ENCODE data around the gene PPDPF.
A peak's percentile ranks its signal among the peaks of the same experiment; 100 is the strongest.

Gene PPDPF

DNA sequence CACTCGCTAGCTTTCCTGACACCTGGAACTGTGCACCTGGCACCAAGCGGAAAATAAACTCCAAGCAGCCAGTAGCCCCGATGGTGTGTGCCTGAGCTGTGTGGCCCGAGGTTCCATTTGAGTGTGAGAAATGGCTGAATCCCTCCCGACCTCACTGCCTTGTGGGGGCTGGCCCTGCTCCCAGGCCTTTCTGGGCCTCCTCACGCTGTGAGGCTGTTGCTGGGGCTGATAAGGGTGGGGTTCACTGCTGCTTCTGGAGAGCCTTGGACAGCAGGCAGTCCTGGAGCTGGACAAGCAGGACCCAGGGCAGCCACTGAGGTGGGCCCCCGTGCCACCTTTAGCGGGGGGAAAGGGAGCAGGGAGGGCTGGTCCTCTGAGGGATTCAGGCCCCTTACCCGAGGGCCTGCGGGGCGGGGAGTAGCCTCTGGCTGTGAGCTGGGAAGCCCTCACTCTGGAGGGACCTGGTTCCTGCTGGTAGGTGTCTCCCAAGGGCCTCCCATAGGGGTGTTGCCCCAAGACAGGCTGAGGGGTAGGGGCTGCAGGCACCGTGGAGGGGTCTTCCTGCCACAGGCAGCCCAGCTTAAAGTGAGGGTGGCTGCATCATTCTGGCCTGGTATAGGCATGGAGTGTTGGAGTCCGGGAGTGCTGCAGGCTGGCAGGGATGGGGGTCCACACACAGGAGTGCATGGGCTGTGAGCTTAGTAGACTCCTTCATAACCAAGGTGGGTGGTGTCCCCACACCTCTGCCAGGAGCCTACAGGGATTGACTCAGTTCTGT is 1.7 kb downstream of the PPDPF start:
- no peak for DNase-seq (ENCODE audit: low spot score)

DNA sequence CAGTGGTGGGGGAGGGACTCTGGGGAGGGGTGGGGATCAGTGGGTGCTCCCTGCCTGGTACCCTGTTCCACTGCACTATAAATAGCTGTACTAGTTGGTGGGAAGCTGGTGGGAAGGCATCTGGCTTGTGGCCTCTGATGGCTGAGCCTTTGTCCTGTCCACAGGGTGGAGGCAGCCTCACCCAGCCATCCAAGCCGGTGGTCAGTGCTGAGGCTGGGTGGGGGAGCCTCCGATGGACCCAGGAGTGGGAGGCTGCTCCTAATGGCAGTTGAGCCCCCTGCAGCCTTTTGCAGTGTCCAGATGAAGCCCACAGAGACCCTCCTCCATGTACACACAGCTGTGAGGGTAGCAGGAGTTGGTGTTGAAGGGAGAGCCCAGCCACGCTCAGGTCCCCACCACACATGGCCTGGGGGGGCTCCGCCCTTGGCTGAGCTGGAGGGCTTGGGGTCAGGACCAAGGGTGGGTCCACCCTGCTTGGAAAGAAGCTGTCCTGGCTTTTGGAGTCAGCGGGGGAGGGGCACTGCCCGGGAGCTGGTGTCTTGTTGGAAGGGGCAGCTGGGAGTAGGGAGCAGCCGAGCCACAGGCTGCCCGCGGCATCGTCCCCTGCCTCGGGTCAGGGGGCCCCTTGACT is 2.5 kb downstream of the PPDPF start:
- DNase-seq (ENCODE audit: low spot score): no peak

DNA sequence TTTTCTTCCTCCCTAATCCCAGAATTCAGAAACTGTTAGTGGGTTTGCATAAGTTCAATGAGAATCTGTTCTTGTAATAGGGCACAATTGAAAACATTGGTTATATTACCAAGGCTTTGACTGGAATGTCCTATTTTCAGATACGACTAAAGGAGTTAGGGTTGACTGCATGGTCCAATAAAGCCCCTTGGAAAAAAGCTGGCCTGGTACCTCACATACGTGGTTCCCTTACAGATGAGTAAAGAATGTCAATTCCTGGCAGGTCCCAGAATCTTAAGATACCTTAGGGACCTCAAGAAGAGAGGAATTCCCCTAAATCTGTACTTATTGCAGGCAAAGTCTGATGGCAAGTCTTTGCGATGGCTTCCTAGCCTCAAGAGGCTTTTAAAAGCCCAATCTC is 4.6 kb downstream of the PPDPF start:
- no peak for DNase-seq (ENCODE audit: low spot score)

DNA sequence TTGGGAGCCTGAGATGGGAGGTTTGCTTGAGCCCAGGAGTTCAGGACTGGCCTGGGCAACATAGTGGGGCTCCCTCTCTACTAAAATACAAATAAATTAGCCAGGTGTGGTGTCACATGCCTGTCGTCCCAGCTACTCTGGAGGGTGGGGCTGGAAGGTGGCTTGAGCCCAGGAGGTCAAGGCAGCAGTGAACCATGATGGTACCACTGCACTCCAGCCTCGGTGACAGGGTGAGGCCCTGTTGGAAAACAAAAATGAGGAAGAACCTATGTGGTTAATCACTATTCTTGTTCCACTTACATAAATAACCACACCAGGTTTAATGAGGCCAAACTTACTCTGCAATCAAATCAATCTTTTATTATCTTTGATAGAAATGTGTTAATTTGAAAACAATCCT is 5.4 kb downstream of the PPDPF start:
- DNase-seq (ENCODE audit: low spot score): no peak

DNA sequence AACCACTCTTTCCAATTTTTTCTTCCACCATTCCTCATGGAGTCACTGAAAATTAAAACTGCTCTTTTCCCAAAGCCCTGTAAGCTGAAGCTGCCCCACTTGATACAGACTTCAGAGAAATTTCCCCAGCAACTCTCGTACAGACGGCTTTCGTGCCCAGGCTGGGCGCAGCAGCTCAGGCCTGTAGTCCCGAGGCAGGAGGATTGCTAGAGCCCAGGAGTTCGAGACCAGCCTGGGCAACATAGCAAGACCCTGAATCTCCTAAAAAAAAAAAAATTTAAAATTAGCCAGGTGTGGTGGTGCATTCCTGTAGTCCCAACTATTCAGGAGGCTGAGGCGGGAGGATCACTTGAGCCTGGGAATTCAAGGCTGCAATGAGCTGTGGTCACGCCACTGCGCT is 6.6 kb downstream of the PPDPF start:
- no peak for DNase-seq (ENCODE audit: low spot score)

DNA sequence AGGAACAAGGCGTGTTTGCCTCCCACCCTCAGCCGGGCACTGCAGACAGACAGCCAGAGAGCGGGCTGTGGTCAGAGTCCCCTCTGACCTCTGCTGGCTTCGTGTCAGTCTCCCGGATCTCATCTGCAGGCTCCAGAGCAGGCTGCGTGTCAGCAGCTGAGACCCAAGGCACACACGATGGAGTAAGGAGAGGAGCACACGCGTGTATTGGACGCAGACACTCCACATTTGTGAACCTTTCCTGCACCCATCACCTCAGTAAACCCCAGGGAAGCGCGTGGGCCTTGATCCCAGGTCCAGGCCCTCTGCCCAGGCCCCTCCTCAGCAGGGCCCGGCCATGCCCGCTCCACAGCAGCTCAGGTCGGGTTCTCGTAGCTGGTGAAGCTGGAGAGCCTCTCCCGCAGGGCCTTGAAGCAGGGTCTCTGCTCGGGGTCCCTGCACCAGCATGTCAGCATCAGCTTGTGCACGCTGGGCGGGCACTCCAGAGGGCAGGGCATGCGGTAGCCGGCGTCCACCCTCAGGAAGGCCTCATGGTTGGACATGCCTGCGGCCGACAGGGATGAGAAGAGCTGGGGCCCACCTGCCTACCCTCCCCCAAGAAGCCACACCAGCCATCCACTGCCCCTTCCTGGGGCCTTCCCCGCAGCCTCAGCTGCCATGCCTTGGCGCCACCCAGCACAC is 8.8 kb downstream of the PPDPF start:
- DNase-seq (ENCODE audit: low spot score): no peak

DNA sequence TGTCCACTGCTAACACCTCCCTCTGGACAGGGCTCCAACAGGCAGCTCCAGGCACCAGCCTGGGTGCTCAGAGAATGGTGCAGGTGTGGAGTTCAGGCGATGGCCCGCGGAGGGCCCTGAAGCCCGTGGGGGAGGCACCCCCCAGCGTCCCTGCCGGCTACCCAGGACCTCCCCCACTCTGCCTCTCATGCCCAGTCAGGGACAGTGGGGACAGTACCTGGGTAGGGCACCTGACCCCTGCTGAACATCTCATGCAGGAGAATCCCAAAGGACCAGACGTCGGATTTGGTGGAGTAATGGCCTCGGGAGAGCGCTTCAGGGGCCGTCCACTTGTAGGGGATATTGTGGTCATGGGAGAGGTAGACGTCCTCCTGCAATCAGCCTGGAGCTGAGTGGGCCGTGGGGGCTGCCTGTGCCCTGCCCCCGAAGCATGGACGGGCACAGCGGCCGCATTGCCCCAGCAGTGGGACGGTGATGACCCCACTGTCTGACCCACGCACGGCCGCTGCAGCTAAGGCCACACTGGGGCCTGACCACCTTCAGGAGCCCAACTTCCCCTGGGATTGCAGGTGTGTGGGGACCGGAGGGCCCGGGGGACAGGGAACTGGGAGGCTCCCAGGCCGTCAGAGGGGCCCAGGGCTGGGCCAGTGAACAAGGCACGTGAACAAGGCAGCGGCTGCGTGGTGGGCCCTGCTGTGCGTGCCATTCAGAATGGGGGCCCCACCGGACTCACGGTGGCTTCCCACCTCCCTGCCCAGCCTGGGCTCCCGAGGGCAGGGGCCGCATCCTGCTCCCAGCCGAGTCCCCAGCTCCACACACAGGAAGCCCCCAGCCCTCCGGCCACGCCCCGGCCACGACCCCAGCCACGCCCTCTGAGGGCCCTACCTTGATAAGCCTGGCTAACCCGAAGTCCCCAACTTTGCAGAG is 9.6 kb downstream of the PPDPF start:
- DNase-seq (ENCODE audit: low spot score): no peak

DNA sequence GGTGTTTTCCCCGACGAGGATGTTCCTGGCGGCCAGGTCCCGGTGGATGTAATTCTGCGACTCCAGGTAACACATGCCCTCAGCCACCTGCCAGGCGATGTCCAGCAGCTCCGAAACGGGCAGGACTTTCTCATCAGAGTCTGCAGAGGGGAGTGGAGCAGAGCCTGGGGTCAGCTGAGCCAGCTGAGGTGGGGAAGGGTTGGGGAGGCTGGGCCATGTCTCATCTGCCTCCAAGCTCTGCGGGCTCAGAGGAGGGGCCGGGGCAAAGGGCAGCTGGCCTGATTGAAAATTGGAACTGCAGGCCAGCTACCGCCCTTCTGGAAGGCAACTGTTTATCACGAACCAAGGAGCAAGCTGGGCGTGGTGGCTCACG is 10.2 kb downstream of the PPDPF start:
- DNase-seq (ENCODE audit: low spot score): no peak

DNA sequence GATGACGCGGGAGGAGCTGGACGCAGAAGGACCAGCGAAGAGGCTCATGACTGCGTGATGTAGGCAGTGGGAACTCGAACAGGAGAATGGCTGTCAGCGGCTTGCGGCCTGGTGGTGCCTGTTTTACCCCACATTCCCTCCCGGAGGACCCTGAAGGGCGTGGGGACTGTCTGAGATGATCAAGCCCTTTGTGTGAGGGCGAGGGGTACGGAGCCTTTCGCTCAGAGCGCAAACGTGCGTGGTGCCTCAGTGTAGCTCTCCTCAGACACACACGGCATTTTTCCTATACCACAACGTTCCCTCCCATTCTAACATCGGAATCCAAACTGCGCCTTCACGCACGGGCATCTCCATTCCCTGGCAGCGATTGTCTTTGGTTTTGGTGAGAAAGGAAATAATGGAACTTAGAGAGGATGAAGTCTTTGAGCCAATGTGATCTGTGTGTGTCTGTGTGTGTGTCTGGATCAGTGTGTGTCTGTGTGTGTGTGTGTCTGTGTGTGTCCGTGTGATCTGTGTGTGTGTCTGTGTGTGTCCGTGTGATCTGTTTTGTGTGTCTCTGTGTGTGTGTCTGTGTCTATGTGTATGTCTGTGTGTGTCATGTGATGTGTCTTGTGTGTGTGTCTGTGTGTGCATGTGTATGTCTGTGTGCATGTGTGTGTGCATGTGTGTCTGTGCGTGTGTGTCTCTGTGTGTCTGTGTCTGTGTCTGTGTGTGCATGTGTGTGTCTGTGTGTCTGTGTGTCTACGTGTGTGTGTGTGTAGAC is 11.3 kb downstream of the PPDPF start:
- DNase-seq (ENCODE audit: low spot score): no peak

DNA sequence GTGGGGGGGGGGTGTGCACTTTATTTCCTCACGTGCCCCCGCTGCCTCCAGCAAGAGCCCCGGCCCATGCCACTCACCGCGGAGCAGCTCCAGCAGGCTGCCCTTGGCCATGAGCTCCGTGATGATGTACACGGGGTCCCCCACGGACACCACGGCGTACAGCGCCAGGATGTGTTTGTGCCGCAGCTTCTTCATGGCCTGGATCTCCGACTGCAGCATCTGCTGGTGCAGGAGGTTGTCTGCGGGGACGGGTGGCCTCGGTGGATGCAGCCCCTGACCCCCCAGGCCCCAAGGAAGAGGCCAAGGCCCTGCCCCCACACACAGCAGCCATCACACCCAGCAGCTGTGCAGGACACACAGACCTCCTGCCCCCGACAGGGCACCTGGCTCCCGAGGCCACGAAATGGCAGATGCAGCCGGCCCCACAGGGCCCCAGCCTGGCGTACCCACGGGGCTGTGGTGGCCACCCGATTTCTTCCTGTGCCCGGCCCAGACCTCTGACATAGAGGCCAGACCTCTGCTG is 11.9 kb downstream of the PPDPF start:
- DNase-seq (ENCODE audit: low spot score): no peak

DNA sequence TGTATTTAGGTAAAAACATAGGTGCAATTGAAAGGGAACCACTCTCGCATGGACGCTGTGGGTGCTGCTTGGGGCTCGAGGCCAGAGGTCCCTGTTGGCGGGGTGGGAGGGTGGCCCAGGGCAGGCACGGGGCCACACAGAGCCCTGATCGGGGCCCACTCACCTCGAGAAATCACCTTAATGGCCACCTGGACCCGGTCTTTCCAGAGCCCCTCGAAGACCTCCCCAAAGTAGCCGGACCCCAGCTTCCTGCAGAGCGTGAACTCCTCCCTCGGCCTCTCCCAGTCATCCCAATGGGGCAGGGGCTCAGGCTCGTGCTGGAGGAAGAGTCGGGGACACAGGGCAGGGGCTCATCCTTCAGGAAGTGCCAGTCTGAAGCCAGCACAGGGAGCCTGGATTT is 12.8 kb downstream of the PPDPF start:
- DNase-seq (ENCODE audit: low spot score): no peak

DNA sequence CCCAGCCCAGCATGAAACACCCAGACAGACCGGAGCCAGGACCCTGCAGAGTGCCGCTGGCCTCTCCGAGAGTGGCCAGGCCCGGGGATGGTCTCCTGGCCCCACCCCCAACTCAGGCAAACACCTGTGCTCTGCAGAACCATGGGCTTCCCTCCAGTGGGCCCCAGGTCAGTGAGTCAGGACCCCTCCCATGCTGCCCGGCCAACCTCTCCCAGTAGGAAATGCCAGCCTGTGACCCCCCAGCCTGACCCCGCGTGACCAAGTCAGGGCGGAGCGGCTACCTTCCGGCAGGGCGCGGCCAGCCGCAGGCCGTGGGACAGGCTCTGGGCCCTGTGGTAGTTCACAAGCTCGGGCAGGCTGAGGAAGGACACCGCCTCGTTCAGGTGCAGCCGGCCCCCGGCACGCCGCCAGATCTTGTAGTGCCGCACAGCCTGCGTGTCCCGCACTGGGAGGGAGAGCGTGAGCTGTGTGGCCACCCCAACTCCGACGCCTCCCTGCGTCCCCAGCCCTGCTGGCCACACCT is 13.4 kb downstream of the PPDPF start:
- DNase-seq (ENCODE audit: low spot score): no peak

DNA sequence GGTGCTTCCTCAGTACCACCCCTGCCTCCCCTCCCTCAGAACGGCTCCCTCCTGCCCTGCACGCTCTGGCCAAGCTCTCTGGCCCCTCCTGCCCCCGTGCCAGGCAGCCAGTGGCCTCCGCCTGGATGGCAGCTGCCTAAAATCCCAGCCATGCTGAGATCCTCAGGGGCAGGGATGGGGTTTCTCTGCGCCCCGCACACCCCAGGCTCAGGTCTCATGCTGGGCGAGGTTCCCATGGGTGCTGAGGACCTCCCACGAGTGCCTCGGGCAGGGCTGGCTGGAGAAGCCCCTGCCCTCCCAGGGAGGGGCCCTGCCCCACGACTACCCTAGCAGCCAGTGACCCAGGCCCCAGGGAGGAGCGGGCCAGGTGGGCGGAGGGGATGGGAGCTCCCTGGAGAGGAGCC is 13.9 kb downstream of the PPDPF start:
- no peak for DNase-seq (ENCODE audit: low spot score)

DNA sequence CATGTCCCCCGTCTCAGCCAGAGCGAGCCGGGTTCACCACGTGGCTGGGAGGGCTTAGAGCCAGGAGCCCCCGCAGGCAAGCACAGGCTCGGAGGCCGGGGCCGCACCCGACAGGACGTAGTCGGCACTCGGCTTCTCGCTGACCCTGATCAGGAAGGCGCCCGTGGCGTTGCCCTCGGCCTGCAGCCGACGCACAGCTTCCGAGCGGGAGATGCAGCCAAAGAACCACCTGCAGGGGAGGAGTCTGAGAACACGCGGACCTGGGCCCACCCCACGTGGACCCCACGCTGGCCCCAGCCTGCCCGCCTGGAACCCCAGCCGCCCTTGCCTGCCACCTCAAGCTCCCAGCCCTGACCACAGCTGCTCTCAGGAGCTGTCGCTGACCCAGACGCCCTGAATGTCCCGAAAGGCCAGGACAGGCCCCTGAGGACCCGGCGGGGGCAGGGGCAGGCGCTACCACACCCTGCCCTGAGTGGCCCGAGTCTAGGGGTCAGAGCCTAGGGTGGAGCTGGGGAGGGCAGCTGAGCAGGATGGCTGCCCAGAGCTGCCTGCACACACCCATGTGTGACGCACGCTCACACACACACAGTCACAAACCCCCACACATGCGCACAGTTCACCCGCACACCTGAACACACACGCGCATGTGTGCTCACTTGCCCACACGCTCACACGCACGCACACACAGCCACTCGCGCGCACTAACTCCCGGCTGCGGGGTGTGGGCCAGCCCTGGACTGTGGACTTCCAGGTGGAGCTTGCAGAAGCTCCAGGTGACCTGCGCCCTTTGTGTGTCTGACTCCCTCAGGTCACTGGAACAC is 14.5 kb downstream of the PPDPF start:
- no peak for DNase-seq (ENCODE audit: low spot score)

DNA sequence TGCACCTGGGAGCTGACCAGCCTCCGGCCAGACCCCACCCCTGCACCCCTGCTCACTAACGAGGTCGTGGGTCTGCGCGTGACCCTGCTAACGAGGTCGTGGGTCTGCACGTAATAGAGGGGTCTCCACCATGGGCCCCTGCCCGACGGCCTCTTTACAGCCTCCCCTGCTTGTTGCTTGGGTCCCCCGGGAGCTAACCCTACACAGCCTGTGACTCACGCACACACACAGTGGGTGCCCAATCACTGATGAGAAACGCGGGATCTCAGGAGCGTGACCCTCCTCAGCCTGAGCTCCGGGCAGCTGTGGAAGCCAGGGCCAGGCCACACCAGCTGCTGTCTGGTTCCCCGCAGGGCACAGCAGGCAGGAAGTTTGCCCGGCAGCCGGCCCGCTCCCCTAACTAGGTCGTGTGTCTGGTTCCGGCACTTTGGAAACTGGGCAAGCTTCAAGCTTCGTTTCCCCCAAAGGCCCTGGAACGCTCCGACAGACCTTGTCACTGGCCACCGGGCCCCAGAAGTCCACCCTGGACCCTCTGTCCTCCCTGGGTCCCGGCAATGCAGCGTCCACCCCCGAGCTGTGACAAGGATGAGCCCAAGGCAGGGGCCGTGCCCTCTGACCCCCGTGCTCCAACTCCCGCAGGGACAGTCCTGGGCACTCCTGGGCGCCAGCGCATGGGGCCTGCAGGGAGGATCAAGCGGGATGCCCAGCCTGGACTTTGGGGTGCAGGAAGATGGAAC is 15.8 kb downstream of the PPDPF start:
- peak; percentile 63 for DNase-seq (ENCODE audit: low spot score)

DNA sequence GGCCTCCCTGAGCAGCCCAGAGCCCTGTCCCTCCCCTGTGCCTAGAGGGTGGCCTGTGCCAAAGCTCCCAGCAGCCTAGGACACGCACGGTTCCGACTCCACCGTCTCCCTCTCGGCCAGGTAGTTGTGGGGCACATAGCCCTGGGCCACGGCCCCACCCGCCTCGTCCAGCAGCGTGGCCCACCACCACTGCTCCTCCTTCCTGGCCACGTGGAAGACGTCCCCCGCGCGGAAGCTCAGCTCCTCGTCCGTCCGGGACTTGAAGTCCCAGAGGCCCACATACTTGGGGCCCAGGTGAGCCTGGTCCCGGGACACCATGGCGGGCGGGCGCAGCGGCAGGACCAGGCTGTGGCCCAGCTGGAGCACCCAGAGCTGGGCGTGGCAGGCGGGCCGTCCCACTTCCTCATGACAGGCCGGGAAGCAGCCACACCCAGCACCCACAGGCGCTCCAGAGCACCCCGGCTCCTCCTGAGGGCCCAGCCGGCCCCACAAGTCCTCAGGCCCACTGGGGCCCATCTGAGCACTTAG is 16.5 kb downstream of the PPDPF start, which contains the start of gene PTK6:
PTK6 (minus strand) TSS at position 380 of the 528 bp plus-strand sequence; CDS start at position 318, 62 bp downstream.
- no peak for DNase-seq (ENCODE audit: low spot score)

DNA sequence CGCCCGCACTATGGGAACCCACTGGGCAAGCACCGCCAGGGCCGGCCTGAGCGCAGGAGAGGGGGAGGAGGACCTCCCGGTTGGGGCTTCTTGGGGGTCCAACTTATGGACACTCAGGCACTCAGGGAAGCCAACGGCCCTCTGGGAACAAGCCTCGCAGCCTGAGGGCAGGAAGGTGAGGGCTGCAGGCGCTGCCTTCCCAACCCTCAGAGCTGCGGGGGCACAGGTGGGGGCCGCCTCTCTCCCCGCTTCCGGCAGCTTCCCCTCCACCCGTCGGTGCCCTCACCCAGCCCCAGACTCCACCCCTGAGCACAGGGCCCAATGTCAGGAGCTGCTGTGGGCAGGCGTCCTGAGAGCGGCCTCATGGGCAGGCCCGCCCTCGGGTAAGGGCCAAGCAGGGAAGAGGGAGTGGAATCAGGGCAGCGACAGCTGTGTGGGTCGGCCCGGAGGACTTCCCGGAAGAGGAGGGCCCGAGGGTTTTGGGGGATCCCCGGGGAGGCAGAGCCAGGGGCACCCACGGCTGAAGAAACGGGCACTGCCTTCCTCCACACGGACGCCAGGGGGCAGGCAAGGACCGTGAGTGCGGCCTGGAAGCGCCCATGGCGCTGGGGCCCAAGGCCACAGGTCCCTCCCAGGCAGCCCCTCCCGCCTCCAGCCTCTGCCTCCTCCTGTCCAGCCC is 17.1 kb downstream of the PPDPF start:
- peak; percentile 96 for DNase-seq (ENCODE audit: low spot score)

Measured in GM03348 (cell line).